Activated T-cell treated with anti-CD3 and anti-CD28 coated beads, Interleukin-2, amount 50 U/mL, for 72 hours (primary cell): Measurements from ENCODE around the gene RNF11. TPM values are rescaled to one million over a fixed set of nuclear protein-coding genes. Genes with fewer than 3 reads are reported as not detected.

ENCODE experiments used
- ATAC-seq, 2 donors: fragments of 150-1000 bp; cut with Tn5 transposase; replicated peaks in 1 of 2; 2 replicates each; pipeline ENCODE4 v1.10.0; 2021; ENCODE audit warnings: moderate library complexity in 2 of 2, mild to moderate bottlenecking in 1 of 2
- DNase-seq, 2 donors: peaks; one replicate each; pipeline ENCODE4 v3.0.0; 2021 to 2022; ENCODE audit warnings: mixed read lengths in 1 of 2
- H3K27ac Mint-ChIP-seq: one replicate; pipeline ENCODE4 v1.8.0; 2022; ENCODE audit warnings: mild to moderate bottlenecking, moderate library complexity, mixed read lengths
- H3K27me3 Mint-ChIP-seq: one replicate; pipeline ENCODE4 v1.8.0; 2022; ENCODE audit warnings: low read depth, mixed read lengths
- H3K36me3 Mint-ChIP-seq, 2 donors: one replicate each; pipeline ENCODE4 v1.8.0; 2022; ENCODE audit warnings: mixed read lengths in 2 of 2, mild to moderate bottlenecking in 1 of 2; ENCODE audit not compliant: insufficient read depth in 2 of 2
- H3K4me1 Mint-ChIP-seq: one replicate; pipeline ENCODE4 v1.8.0; 2022; ENCODE audit warnings: low read depth, mixed read lengths
- H3K4me3 Mint-ChIP-seq, 2 donors: one replicate each; pipeline ENCODE4 v1.8.0; 2022; ENCODE audit warnings: mild to moderate bottlenecking in 2 of 2, mixed read lengths in 2 of 2, moderate library complexity in 2 of 2
- H3K9me3 Mint-ChIP-seq, 2 donors: one replicate each; pipeline ENCODE4 v1.8.0; 2022; ENCODE audit warnings: mixed read lengths in 2 of 2
- total RNA-seq, 2 donors: library from RNA; stranded (reverse); gene quantifications; one replicate each; pipeline ENCODE4 v1.2.3, GENCODE V29; 2022

Gene RNF11
- total RNA-seq, 2 donors from 2014 or later, result 23.7 to 28.0 TPM

DNA sequence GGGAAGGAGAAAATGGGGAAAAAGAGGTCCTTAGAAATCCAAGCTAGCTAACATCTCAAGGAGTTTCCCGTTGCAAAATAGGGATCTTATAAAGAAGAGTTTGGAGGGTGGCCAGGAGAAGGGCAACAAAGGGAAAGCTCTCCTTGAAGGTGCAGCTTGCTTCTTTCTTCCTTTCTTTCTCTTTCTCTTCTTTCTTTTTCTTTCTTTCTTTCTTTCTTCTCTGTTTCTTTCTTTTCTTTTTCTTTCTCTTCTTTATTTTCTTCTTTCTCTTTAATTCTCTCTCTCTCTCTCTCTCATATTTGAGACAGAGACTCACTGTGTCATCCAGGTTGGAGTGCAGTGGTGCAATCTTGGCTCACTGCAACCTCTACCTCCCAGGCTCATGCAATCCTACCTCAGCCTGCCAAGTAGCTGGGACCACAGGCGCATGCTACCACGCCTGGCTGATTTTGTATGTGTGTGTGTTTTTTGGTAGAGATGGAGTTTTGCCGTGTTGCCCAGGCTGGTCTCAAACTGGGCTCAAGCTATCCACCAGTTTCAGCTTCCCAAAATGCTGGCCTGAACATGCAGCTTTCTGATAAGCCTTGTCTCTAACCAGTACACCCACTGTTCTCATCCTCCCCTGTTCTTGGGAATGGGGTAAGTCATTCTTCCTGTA lies 44.4 kb downstream of the RNF11 start:
- peaks cover 29% of the 10 kb centered on the region for H3K4me1 Mint-ChIP-seq
- DNase-seq (no peak), ATAC-seq (no peak)
- H3K27ac Mint-ChIP-seq, result no peak overlapping the region
- no peak overlapping the region for H3K4me3 Mint-ChIP-seq
- no peaks in the 10 kb centered on the region for H3K9me3 Mint-ChIP-seq
- H3K36me3 Mint-ChIP-seq, result no peaks in the 10 kb centered on the region
- H3K27me3 Mint-ChIP-seq, result no peaks in the 10 kb centered on the region

DNA sequence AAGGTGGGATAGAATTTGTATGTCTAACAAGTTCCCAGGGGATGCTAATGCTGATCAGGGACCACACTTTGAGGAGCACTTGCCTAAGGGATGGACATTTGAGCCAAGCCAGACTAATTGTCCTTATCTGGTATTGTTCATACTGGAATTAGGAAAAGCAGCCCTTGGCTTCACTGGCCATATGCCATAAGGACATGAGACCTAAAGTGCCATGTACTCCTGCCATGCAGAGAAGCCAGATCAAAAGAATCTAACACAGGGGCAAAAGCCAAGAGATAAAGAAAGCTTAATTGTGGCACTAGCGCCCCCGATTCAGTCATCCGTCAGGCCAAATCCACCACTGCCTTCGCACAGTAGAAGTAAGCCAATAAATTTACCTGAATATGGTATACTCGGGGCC lies 45.7 kb downstream of the RNF11 start:
- H3K4me3 Mint-ChIP-seq, result no peak overlapping the region
- H3K4me1 Mint-ChIP-seq, result peaks cover 30% of the 10 kb centered on the region
- no peaks in the 10 kb centered on the region for H3K27me3 Mint-ChIP-seq
- H3K27ac Mint-ChIP-seq, result no peak overlapping the region
- H3K9me3 Mint-ChIP-seq, result no peaks in the 10 kb centered on the region
- DNase-seq (no peak), ATAC-seq (no peak)
- H3K36me3 Mint-ChIP-seq, result no peaks in the 10 kb centered on the region

DNA sequence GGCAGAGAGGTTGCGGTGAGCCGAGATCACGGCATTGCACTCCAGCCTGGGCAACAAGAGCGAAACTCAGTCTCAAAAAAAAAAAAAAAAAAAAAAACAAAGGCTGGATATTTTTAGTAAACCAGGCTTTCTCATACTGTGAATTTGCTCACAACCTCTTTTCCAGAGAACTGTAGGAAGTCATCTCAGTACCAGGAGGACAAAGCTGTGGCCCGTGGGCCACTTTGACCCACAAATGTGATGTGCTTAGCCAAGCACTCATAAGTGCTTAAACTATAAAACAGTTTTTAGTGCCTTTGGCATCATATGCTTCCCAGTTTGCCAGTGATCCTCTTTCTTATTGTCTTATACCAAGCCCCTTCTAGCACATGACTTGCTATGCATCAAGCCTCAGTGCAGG lies 46.5 kb downstream of the RNF11 start:
- Mint-ChIP-seq H3K9me3 (no peaks in the 10 kb centered on the region), H3K4me3 (peak overlapping the region in 1 of 2 donors; percentile 32), H3K36me3 (peaks cover 0 to 1% of the 10 kb centered on the region in 2 donors), H3K27me3 (no peaks in the 10 kb centered on the region), H3K4me1 (peaks cover 30% of the 10 kb centered on the region), H3K27ac (no peak overlapping the region)
- DNase-seq (peak; percentile 30 to 36), ATAC-seq (peak; percentile 73 to 74)

DNA sequence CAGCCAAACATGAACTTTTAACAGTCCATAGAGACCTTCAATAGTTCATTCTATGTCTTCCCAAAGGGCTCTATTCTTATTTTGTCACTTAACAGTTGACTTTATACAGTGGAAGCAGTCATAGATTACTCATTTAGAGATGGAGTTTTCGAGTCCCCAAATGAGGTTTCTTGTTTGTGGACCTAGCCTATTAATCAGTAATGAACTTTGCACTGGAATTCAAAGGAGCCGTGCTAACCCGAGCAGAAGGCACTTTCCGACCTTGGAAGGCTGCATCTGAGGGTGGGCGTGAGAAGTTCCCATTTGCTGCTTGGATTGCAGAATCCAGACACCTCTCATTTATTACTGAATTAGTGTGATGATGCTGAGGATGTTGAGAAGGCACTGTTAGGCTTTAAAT lies 47.9 kb downstream of the RNF11 start:
- Mint-ChIP-seq H3K36me3 (peaks cover 0 to 1% of the 10 kb centered on the region in 2 donors), H3K27ac (no peak overlapping the region), H3K9me3 (no peaks in the 10 kb centered on the region), H3K27me3 (no peaks in the 10 kb centered on the region), H3K4me3 (peak overlapping the region; percentile 58 to 74), H3K4me1 (peaks cover 30% of the 10 kb centered on the region)
- peak in 1 of 2 donors; percentile 16 for ATAC-seq
- DNase-seq, result no peak

DNA sequence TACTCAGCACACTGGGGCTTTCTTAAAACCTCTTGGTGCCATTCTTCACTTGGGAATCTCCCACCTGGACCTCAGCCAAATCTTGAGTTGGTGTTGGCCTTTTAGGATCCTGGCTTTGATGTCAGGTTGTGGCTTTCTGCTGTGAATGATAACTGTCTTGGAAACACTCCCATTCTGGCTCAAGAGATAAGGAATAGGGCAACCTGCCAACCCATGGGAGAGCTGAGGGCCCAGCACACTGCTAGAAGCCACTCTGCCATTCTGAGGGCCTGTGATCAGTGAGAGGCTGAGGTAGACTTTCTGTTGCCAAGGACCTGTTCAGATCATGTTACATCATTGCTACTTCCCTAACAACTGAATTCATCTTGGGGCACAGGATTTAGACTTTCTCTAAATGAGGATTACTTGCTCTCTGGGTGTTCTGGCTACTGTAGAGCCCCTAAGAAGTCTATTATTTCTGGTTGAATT lies 48.4 kb downstream of the RNF11 start:
- Mint-ChIP-seq H3K4me3 (peak overlapping the region; percentile 41 to 74), H3K9me3 (no peaks in the 10 kb centered on the region), H3K36me3 (peaks cover 0 to 1% of the 10 kb centered on the region in 2 donors), H3K4me1 (peaks cover 30% of the 10 kb centered on the region), H3K27me3 (no peaks in the 10 kb centered on the region), H3K27ac (no peak overlapping the region)
- DNase-seq (no peak), ATAC-seq (peak; percentile 52 to 55)

DNA sequence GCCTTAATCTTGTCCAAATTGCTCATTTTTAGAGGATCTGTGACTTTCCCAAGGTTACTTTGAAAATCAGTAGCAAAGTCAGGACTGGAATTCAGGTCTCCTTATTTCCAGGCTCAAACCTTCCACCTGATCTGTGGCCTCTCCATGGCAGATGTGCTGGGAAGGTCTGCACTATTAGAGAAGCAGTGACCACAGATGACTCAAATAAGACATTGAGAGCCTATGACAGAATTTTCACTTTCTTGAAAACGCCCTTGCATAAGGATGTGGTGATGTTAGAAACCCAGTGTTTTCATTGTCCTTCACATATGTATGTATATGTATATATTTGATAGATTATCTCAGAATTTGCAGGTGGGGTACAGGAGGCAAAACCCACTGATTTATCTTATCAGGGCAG lies 49.0 kb downstream of the RNF11 start:
- H3K9me3 Mint-ChIP-seq, result no peaks in the 10 kb centered on the region
- peak; percentile 72 to 78 for ATAC-seq
- peak overlapping the region; percentile 41 to 74 for H3K4me3 Mint-ChIP-seq

DNA sequence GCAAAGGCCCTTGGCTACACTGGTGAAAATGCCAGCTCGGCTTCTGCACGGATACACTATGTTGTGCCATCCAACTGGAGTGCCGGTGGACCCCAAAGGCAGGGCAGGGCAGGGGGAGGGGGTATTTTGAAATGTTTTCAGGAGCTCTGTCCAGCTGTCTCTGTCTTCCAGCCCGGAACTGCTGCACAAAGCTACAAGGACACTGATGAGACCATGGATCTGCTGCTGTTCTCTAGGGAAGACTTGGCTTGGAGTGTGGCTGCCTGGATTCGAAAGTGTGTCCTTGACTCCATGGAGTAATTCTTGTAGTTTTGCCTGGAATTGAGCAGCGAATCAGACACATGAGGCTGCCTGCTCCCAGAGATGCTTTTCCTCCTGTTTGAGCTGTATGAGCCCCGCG lies 51.9 kb downstream of the RNF11 start:
- H3K36me3 Mint-ChIP-seq, result peaks cover 0 to 1% of the 10 kb centered on the region in 2 donors
- no peak for DNase-seq
- H3K4me1 Mint-ChIP-seq, result peaks cover 26% of the 10 kb centered on the region
- no peak overlapping the region for H3K4me3 Mint-ChIP-seq
- H3K27me3 Mint-ChIP-seq, result no peaks in the 10 kb centered on the region
- H3K27ac Mint-ChIP-seq, result no peak overlapping the region
- no peak for ATAC-seq
- H3K9me3 Mint-ChIP-seq, result no peaks in the 10 kb centered on the region

More for the DNA sequence above, 49.0 kb downstream of the RNF11 start:
- peak in 1 of 2 donors; percentile 25 for DNase-seq
- peak overlapping the region; percentile 87 for H3K27ac Mint-ChIP-seq
- no peaks in the 10 kb centered on the region for H3K27me3 Mint-ChIP-seq
- peaks cover 30% of the 10 kb centered on the region for H3K4me1 Mint-ChIP-seq
- H3K36me3 Mint-ChIP-seq, result peaks cover 0 to 1% of the 10 kb centered on the region in 2 donors

DNA sequence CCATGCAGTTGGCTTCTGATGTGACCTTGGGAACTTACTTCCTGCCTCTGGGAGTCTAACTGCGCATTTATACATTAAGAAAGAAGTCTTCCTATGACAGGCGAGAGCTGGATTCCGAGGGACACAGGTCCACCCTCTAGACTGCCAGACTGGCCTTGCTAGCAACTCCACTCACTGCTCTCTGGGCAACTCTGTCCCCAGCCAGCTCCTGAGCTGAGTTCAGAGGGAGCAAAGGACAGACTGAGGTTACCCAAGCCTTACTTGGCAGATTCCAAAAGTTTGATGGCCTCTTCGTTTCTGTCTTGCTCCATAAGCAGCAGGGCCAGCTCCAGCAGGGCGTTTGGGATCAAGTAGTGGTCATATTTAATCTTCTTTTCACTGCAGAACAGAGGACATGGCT lies 52.5 kb downstream of the RNF11 start:
- H3K4me3 Mint-ChIP-seq, result no peak overlapping the region
- no peaks in the 10 kb centered on the region for H3K27me3 Mint-ChIP-seq
- H3K27ac Mint-ChIP-seq, result no peak overlapping the region
- peaks cover 0 to 1% of the 10 kb centered on the region in 2 donors for H3K36me3 Mint-ChIP-seq
- no peaks in the 10 kb centered on the region for H3K9me3 Mint-ChIP-seq
- H3K4me1 Mint-ChIP-seq, result peaks cover 20% of the 10 kb centered on the region
- no peak for DNase-seq
- ATAC-seq, result no peak

DNA sequence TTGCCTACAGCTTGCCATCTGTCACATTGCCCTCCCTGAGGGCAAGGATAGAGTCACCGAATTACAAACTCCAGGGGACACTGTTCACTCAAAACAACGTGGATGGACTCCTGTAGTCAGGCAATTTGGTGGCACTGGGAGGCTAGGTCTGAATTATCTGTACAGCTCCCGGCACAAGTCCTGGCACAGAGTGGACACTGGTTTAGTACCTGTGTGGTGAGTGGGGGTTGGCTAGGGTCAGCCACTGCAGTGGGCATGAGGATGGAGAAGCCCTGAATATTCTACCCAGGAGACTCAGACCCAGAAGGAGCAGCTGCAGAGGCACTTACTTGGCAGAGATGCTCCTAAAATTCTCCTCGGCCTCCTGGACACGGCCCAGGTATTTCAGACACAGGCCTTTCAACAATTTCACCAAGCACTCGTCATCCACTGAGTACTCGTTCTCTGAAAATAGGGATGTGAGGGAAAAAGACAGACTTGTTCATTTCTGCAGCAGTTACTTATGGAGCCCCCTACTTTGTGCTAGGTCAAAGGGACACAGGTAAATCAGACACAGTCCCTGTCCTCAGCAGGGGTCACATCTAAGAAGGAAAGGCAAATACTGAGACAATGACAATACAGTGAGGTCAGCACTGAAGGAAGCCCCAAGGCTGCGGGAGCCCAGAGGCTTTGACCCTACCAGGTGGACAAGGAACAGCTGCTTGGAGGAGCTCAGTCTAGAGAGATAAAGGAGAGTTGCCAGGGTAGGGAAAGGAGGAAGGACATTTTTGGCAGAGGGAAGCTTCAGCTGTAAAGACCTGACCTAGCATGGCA lies 53.8 kb downstream of the RNF11 start:
- DNase-seq, result no peak
- no peak for ATAC-seq
- Mint-ChIP-seq H3K4me3 (no peak overlapping the region), H3K27ac (no peak overlapping the region), H3K36me3 (peaks cover 0 to 1% of the 10 kb centered on the region in 2 donors), H3K9me3 (no peaks in the 10 kb centered on the region), H3K4me1 (peaks cover 11% of the 10 kb centered on the region), H3K27me3 (no peaks in the 10 kb centered on the region)

DNA sequence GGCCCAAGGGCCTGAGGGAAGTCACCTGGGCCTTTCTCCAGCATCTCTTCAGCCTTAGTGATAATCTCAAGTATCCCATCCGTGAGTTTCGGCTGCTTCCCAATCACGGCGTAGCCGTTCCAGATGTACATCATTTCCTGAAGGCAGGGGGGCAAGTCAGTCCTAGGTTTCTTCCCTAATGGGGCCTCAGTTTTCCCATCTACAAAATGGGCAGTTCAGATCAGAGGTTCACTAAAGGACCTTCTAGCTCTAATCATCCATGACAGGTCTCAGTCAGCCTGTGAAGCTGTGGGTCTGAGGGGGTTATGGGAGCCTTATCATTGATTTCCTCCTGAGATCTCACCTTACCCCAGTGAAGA lies 54.4 kb downstream of the RNF11 start:
- H3K27ac Mint-ChIP-seq, result no peak overlapping the region
- peaks cover 0 to 1% of the 10 kb centered on the region in 2 donors for H3K36me3 Mint-ChIP-seq
- no peak overlapping the region for H3K4me3 Mint-ChIP-seq
- peaks cover 11% of the 10 kb centered on the region for H3K4me1 Mint-ChIP-seq
- ATAC-seq (no peak), DNase-seq (no peak)
- H3K9me3 Mint-ChIP-seq, result no peaks in the 10 kb centered on the region
- no peaks in the 10 kb centered on the region for H3K27me3 Mint-ChIP-seq

DNA sequence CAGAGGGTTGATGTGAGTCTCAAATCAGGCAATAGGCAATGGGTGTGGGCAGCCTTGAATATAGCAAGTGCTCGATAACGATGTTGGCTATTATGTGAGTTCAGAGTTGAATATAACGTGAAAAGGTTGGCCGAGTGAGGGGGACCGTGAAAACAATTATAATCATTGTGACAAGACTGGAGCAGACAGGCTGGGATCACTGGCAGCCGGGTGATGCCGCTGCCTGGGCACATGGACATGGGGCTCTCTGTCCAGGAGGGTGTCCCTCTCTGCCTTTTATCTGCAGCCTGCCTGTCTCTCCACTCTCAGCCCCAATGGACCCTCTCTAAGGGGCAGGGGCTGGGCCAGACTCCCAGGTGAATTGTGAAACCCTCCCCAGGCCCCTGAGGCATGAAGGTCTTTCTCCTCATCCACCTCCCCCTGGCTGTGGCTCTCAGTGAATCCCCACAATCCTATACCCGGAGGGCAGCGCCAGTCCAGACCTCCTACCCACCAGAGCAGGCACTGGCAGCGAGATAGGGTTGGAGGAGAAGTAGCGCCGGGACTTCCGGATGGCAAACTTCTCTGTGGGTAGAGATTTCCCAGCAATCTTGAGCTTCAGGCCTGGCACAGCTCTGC lies 57.9 kb downstream of the RNF11 start:
- Mint-ChIP-seq H3K4me1 (peaks cover 32% of the 10 kb centered on the region), H3K9me3 (no peaks in the 10 kb centered on the region), H3K36me3 (no peaks in the 10 kb centered on the region), H3K27me3 (peaks cover 8% of the 10 kb centered on the region), H3K27ac (no peak overlapping the region), H3K4me3 (no peak overlapping the region)
- no peak for DNase-seq
- ATAC-seq, result no peak

DNA sequence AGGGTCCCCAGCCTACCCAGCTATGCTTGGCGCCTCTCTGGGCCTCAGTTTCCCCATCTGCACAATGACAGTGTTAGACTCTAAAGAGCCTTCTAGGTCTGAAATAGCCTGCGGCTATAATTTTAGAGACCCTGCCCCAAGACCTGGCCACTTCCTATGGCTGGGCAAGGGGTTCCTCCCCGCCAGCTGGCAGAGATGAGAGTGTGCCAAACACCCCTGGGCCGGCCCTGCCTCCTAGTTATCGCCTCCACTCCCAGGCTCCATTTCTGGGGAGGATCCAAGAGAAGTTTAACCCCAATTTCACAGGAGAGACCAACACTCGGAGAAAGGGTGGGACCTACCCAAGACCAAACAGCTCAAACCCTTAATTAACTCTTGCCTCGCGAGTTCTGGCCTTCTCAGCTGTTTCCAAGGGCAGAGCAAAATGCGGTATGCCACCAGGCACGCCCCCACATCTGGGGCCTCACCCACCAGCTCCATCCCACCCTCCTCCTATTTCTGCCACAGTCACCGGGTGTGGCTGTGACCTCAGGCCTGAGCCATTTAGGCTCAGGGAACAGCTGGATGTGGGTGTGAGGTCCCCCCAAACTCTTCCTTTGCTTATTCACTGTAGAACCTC lies 58.6 kb downstream of the RNF11 start:
- peaks cover 32% of the 10 kb centered on the region for H3K4me1 Mint-ChIP-seq
- no peak overlapping the region for H3K27ac Mint-ChIP-seq
- no peak overlapping the region for H3K4me3 Mint-ChIP-seq
- H3K36me3 Mint-ChIP-seq, result no peaks in the 10 kb centered on the region
- ATAC-seq, result no peak
- DNase-seq, result no peak
- peaks cover 8% of the 10 kb centered on the region for H3K27me3 Mint-ChIP-seq
- no peaks in the 10 kb centered on the region for H3K9me3 Mint-ChIP-seq

DNA sequence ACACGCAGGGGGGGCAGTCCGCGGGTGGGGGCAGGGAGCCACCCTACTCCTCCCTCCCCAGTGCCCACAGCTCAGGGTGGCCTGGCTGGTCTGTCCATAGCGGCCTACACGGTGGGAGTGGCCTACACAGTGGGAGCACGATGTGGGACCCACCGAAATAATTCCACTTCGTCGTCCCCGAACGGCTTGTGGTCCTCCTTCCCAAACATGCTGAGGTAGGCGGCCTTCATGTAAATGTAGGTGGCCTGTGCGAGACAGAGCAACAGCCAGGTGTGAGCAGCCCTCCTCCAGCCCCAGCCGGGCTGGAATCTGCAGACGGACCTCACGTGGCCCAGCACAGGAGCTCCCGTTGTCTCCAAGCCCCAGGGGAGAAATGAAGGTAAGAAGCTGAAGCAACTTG lies 59.9 kb downstream of the RNF11 start:
- Mint-ChIP-seq H3K9me3 (no peaks in the 10 kb centered on the region), H3K36me3 (no peaks in the 10 kb centered on the region), H3K4me3 (peak overlapping the region in 1 of 2 donors; percentile 75), H3K4me1 (peaks cover 37% of the 10 kb centered on the region), H3K27me3 (peaks cover 8% of the 10 kb centered on the region), H3K27ac (no peak overlapping the region)
- DNase-seq (no peak), ATAC-seq (no peak)
